H1 (cell line): Measurements from ENCODE around the gene CST8. TPM values are rescaled to one million over a fixed set of nuclear protein-coding genes. Genes with fewer than 3 reads are reported as not detected.

Source experiments
- SRF ChIP-seq: IDR thresholded peaks from 2 replicates; pipeline ENCODE4 v1.6.1; 2011; ENCODE audit warnings: mild to moderate bottlenecking, low read depth, low read length, moderate library complexity
- polyA plus RNA-seq, 7 experiments: library from polyadenylated mRNA; depleted of rRNA in 3 of 7; stranded (reverse) in 5 of 7; unstranded in 2 of 7; fragments of >200 nt in 5 of 7; fragments of 200-250 nt in 2 of 7; gene quantifications; 1 replicate in 5 of 7; 2 replicates in 1 of 7; 4 replicates in 1 of 7; pipeline versions ENCODE4 v1.2.1 to v1.2.3, GENCODE V29; 2011 to 2013; ENCODE audit warnings: missing spikeins in 2 of 7, mixed read lengths in 2 of 7
- total RNA-seq: library from RNA; stranded (reverse); fragmentation: NEBNext Ultra II Directional; extraction: Animal tissue kit (Norgen Biotek cat#: 25700); gene quantifications from 2 replicates; pipeline ENCODE4 v1.2.1, GENCODE V29; 2021

Gene CST8
- total and polyA plus RNA-seq, 2 of the 8 experiments (the other 6 are each of a cell fraction or from before 2014, with no cell fraction given) = not detected

DNA sequence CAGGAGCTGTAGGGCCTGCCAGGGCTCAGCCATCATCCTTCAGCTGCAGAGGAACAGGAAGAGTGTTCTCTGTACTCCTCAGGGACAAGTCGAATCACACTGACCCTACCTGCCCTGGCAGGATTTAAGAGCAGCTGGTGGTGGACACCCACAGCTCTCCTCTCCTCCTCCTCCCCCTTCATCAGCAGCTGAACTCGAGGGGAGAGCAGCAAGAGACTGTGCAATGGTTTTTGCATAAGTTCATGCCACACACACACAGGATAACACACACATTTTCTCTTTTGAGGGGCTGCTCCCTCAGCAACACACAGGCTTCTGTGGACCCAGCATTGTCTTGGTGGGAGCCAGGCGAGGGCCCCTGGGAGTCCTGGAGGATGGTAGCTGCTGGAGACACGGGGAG is 38.1 kb upstream of the CST8 start, which contains the start of gene CST11 (continued):
- no peak for TF ChIP-seq SRF
